ENCODE data around the gene RYR1. TPM values are rescaled to one million over a fixed set of nuclear protein-coding genes. Genes with fewer than 3 reads are reported as not detected.

Gene RYR1
- total and polyA plus RNA-seq, 2 of the 13 experiments (the other 11 are each of a cell fraction or from before 2014, with no cell fraction given), result 0.03 TPM; not detected in 1

GRCh38 chr19:38442736-38443135 is 9.2 kb downstream of the RYR1 start:
- Histone ChIP-seq H3K27ac (ENCODE audit: extremely low read length, insufficient read depth, low read length) (no peak overlapping the region), H3K4me3 (replicated peaks in 1 of 3; ENCODE audit: insufficient read depth in 1 of 3, low read depth in 2 of 3, low read length in 3 of 3) (no peak overlapping the region), H3K4me2 (ENCODE audit: low read depth, low read length) (no peak overlapping the region), H3K36me3 (replicated peaks in 1 of 2; ENCODE audit: control insufficient read depth in 1 of 2, insufficient read depth in 2 of 2, low read length in 2 of 2) (no peaks in the 10 kb centered on the region), H3K27me3 (ENCODE audit: control insufficient read depth in 1 of 2, insufficient read depth in 2 of 2, low read length in 2 of 2) (peaks cover 4 to 14% of the 10 kb centered on the region in 2 experiments; a peak in 4 of 5 replicates), H2AFZ (ENCODE audit: low read length) (no peak overlapping the region), H3K9me3 (ENCODE audit: low read length) (no peaks in the 10 kb centered on the region), H3K9ac (ENCODE audit: insufficient read depth, low read depth, low read length) (no peak overlapping the region), H3K4me1 (ENCODE audit: insufficient read depth, low read length) (peaks cover 5% of the 10 kb centered on the region; the same call in 1 of the 2 replicates), H4K20me1 (ENCODE audit: insufficient read depth, low read length) (no peaks in the 10 kb centered on the region), H3K79me2 (ENCODE audit: insufficient read depth, low read length) (no peaks in the 10 kb centered on the region)
- FAIRE-seq (no peak), DNase-seq (ENCODE audit: low spot score) (no peak), ATAC-seq (no peak)
- 27% methylated on average over 8 of the region's 9 CpGs for WGBS (ENCODE audit: low lambda C conversion rate)
- ChIA-PET POLR2A (no interaction called here), CTCF (ENCODE audit: low intra/inter-chr PET ratio, low total read pairs) (no interaction called here)
- intact Hi-C loops (cut with micrococcal nuclease; ENCODE audit: unreplicated experiment), result no loop called here
- BruUV-seq (replicated peaks), result no TSS peak
- TF ChIP-seq HNRNPUL1 (IDR thresholded peaks at IDR 0.05; ENCODE audit: low read depth, low read length), result no peak
- peak; percentile 91 for TF ChIP-seq MNT (IDR thresholded peaks at IDR 0.05)
- in situ Hi-C loops (cut with HindIII; ENCODE audit: extremely low pct_ligation_motif_present, low pct_unique_long_range_greater_than_20kb), result no loop called here

- in situ Hi-C loops (cut with HindIII; ENCODE audit: extremely low pct_ligation_motif_present, low pct_unique_long_range_greater_than_20kb) (no loop called here), intact Hi-C loops (cut with micrococcal nuclease; ENCODE audit: unreplicated experiment) (no loop called here)
- WGBS (ENCODE audit: low lambda C conversion rate), result 41% methylated on average over 6 of the region's 15 CpGs
- FAIRE-seq (no peak), ATAC-seq (no peak; the same call in 2 of the 3 replicates), DNase-seq (ENCODE audit: low spot score) (no peak)
- no peak overlapping the region for H3K4me2 ChIP-seq (ENCODE audit: low read depth, low read length)
- peaks cover 5% of the 10 kb centered on the region; the same call in 1 of the 2 replicates for H3K4me1 ChIP-seq (ENCODE audit: insufficient read depth, low read length)
- H3K4me3 ChIP-seq (replicated peaks in 1 of 3; ENCODE audit: insufficient read depth in 1 of 3, low read depth in 2 of 3, low read length in 3 of 3), result no peak overlapping the region
- H3K27ac ChIP-seq (ENCODE audit: extremely low read length, insufficient read depth, low read length), result no peak overlapping the region
- no peaks in the 10 kb centered on the region for H3K79me2 ChIP-seq (ENCODE audit: insufficient read depth, low read length)
- H3K9ac ChIP-seq (ENCODE audit: insufficient read depth, low read depth, low read length), result no peak overlapping the region
- H3K9me3 ChIP-seq (ENCODE audit: low read length), result no peaks in the 10 kb centered on the region
- H3K27me3 ChIP-seq (ENCODE audit: control insufficient read depth in 1 of 2, insufficient read depth in 2 of 2, low read length in 2 of 2), result peaks cover 4 to 14% of the 10 kb centered on the region in 2 experiments; a peak in 4 of 5 replicates
- POLR2A ChIA-PET, result no interaction called here
- H2AFZ ChIP-seq (ENCODE audit: low read length), result no peak overlapping the region
- no peaks in the 10 kb centered on the region for H4K20me1 ChIP-seq (ENCODE audit: insufficient read depth, low read length)
- BruUV-seq (replicated peaks), result no TSS peak
- no peaks in the 10 kb centered on the region for H3K36me3 ChIP-seq (replicated peaks in 1 of 2; ENCODE audit: control insufficient read depth in 1 of 2, insufficient read depth in 2 of 2, low read length in 2 of 2)
- CTCF ChIA-PET (ENCODE audit: low intra/inter-chr PET ratio, low total read pairs), result no interaction called here
- no peak for TF ChIP-seq MLXIP (CRISPR knock-in tag; IDR thresholded peaks at IDR 0.05; ENCODE audit: borderline replicate concordance)
- TF ChIP-seq ETV5 (CRISPR knock-in tag; IDR thresholded peaks at IDR 0.05; ENCODE audit: borderline replicate concordance), result no peak
- TF ChIP-seq MAF1 (CRISPR knock-in tag; IDR thresholded peaks at IDR 0.05; ENCODE audit: borderline replicate concordance), result no peak
- TF ChIP-seq TRIM24 (CRISPR knock-in tag; IDR thresholded peaks at IDR 0.05), result no peak
- no peak for TF ChIP-seq TBL1XR1 (IDR thresholded peaks at IDR 0.05; ENCODE audit: borderline replicate concordance, low read length, partially characterized antibody)
- no peak for TF ChIP-seq RNF2 (conservative IDR thresholded peaks at IDR 0.05; ENCODE audit: low read depth)
- TF ChIP-seq JUN (CRISPR knock-in tag; IDR thresholded peaks at IDR 0.05), result no peak
- TF ChIP-seq HMG20A (CRISPR knock-in tag; IDR thresholded peaks at IDR 0.05; ENCODE audit: borderline replicate concordance), result no peak
- no peak for TF ChIP-seq ZNF274 (CRISPR knock-in tag; IDR thresholded peaks at IDR 0.05)
Measured at GRCh38 chr19:38443458-38443999, 10.0 kb downstream of the RYR1 start.
